OCI-LY3 (cell line): ENCODE data around the gene ST6GAL2.

Experiments
- EZH2phosphoT487 ChIP-seq: fragments of 200-600 bp; shearing (Covaris generic); IDR thresholded peaks from 2 replicates; pipeline ENCODE4 v1.6.1; 2018; ENCODE audit warnings: antibody characterized with exemption, mixed run types, low read depth
- TF ChIP-seq, protein P1 (sequence below): fragments of 200-600, 300-600 bp; sonication (generic); IDR thresholded peaks from 2 replicates; pipeline ENCODE4 v1.5.1; 2014; ENCODE audit warnings: antibody characterized with exemption, low read length, low read depth

DNA sequence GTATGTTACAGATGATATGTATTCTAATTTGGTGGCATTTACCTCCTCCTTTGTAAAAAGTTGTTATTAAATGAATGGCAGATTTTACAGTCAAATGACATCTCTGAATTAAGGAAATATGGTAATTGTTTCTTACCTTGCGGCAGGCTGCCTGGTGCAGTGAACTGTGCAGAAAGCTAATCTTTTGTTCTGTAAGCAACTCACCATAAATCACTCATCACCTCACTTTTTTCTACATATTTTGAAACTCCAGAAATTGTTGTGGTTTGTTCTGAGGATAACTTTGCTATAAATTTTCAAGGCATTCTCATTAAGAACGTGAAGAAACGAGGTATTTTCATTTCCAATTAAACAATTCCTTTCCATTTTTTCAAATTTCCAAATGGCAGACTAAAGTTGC lies 52.7 kb downstream of the ST6GAL2 start:
- TF ChIP-seq, protein P1, sequence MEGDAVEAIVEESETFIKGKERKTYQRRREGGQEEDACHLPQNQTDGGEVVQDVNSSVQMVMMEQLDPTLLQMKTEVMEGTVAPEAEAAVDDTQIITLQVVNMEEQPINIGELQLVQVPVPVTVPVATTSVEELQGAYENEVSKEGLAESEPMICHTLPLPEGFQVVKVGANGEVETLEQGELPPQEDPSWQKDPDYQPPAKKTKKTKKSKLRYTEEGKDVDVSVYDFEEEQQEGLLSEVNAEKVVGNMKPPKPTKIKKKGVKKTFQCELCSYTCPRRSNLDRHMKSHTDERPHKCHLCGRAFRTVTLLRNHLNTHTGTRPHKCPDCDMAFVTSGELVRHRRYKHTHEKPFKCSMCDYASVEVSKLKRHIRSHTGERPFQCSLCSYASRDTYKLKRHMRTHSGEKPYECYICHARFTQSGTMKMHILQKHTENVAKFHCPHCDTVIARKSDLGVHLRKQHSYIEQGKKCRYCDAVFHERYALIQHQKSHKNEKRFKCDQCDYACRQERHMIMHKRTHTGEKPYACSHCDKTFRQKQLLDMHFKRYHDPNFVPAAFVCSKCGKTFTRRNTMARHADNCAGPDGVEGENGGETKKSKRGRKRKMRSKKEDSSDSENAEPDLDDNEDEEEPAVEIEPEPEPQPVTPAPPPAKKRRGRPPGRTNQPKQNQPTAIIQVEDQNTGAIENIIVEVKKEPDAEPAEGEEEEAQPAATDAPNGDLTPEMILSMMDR = no peak
- TF ChIP-seq EZH2phosphoT487 = no peak
